Stimulated activated memory B cell treated with anti-CD40 and anti-IgM and Interleukin-4, amounts not matched to agents 10 μg/mL and 1 μg/mL and 100 μg/mL, for 72 hours (primary cell): ENCODE measurements around the gene PVALEF.
"Not testable (repeated sequence)": the region's sequence is repeated elsewhere in the genome, so short reads cannot be mapped to it uniquely, and the experiment has no call there.

Experiments
- ATAC-seq: fragments of 150-1000 bp; cut with Tn5 transposase; 2 replicates; pipeline ENCODE4 v1.10.0; 2021
- H3K27ac Mint-ChIP-seq: one replicate; pipeline ENCODE4 v1.8.0; 2022; ENCODE audit warnings: mild to moderate bottlenecking, mixed read lengths
- H3K27me3 Mint-ChIP-seq: one replicate; pipeline ENCODE4 v1.8.0; 2022; ENCODE audit warnings: mixed read lengths
- H3K36me3 Mint-ChIP-seq: one replicate; pipeline ENCODE4 v1.8.0; 2022; ENCODE audit warnings: mixed read lengths
- H3K4me1 Mint-ChIP-seq: one replicate; pipeline ENCODE4 v1.8.0; 2022; ENCODE audit warnings: mixed read lengths
- H3K4me3 Mint-ChIP-seq: one replicate; pipeline ENCODE4 v1.8.0; 2022; ENCODE audit warnings: mild to moderate bottlenecking, moderate library complexity, mixed read lengths
- H3K9me3 Mint-ChIP-seq: one replicate; pipeline ENCODE4 v1.8.0; 2022; ENCODE audit warnings: mixed read lengths

Gene PVALEF

GRCh38 chr17:81136366-81136765 is 28.9 kb upstream of the PVALEF start:
- Mint-ChIP-seq H3K36me3 (no peaks in the 10 kb centered on the region), H3K27ac (no peak overlapping the region), H3K4me1 (no peaks in the 10 kb centered on the region), H3K27me3 (peaks cover 9% of the 10 kb centered on the region), H3K4me3 (no peak overlapping the region), H3K9me3 (peaks cover 8% of the 10 kb centered on the region)
- ATAC-seq = no peak

GRCh38 chr17:81137248-81137647 is 28.1 kb upstream of the PVALEF start:
- H3K27ac Mint-ChIP-seq = no peak overlapping the region
- H3K36me3 Mint-ChIP-seq = no peaks in the 10 kb centered on the region
- H3K4me3 Mint-ChIP-seq = no peak overlapping the region
- peaks cover 3% of the 10 kb centered on the region for H3K4me1 Mint-ChIP-seq
- ATAC-seq = no peak
- H3K27me3 Mint-ChIP-seq = peaks cover 18% of the 10 kb centered on the region
- peaks cover 8% of the 10 kb centered on the region for H3K9me3 Mint-ChIP-seq

- Mint-ChIP-seq H3K27ac (no peak overlapping the region), H3K27me3 (peaks cover 25% of the 10 kb centered on the region), H3K4me1 (peaks cover 9% of the 10 kb centered on the region), H3K9me3 (peaks cover 8% of the 10 kb centered on the region), H3K36me3 (no peaks in the 10 kb centered on the region), H3K4me3 (no peak overlapping the region)
- no peak for ATAC-seq
These were observed 27.2 kb upstream of the PVALEF start for GRCh38 chr17:81138083-81138482.

GRCh38 chr17:81138500-81138899 is 26.8 kb upstream of the PVALEF start:
- no peak overlapping the region for H3K27ac Mint-ChIP-seq
- peaks cover 30% of the 10 kb centered on the region for H3K27me3 Mint-ChIP-seq
- ATAC-seq = no peak
- no peaks in the 10 kb centered on the region for H3K36me3 Mint-ChIP-seq
- H3K9me3 Mint-ChIP-seq = peaks cover 8% of the 10 kb centered on the region
- H3K4me3 Mint-ChIP-seq = no peak overlapping the region
- peaks cover 9% of the 10 kb centered on the region for H3K4me1 Mint-ChIP-seq

GRCh38 chr17:81139428-81139827 is 25.9 kb upstream of the PVALEF start:
- H3K4me1 Mint-ChIP-seq = peaks cover 9% of the 10 kb centered on the region
- peaks cover 39% of the 10 kb centered on the region for H3K27me3 Mint-ChIP-seq
- no peaks in the 10 kb centered on the region for H3K36me3 Mint-ChIP-seq
- ATAC-seq = no peak
- H3K9me3 Mint-ChIP-seq = peaks cover 8% of the 10 kb centered on the region
- no peak overlapping the region for H3K27ac Mint-ChIP-seq
- no peak overlapping the region for H3K4me3 Mint-ChIP-seq

- Mint-ChIP-seq H3K4me1 (peaks cover 9% of the 10 kb centered on the region), H3K27ac (no peak overlapping the region), H3K4me3 (no peak overlapping the region), H3K9me3 (peaks cover 8% of the 10 kb centered on the region), H3K27me3 (peaks cover 45% of the 10 kb centered on the region), H3K36me3 (no peaks in the 10 kb centered on the region)
- no peak for ATAC-seq
These were observed 25.3 kb upstream of the PVALEF start for GRCh38 chr17:81140018-81140417.

- Mint-ChIP-seq H3K27ac (no peak overlapping the region), H3K27me3 (peaks cover 52% of the 10 kb centered on the region), H3K36me3 (no peaks in the 10 kb centered on the region), H3K4me1 (peaks cover 9% of the 10 kb centered on the region), H3K4me3 (no peak overlapping the region), H3K9me3 (peaks cover 8% of the 10 kb centered on the region)
- peak; percentile 55 for ATAC-seq
These were observed 24.6 kb upstream of the PVALEF start for GRCh38 chr17:81140695-81141094.

- peaks cover 9% of the 10 kb centered on the region for H3K4me1 Mint-ChIP-seq
- H3K36me3 Mint-ChIP-seq = no peaks in the 10 kb centered on the region
- peak; percentile 75 for ATAC-seq
- H3K27me3 Mint-ChIP-seq = peaks cover 53% of the 10 kb centered on the region
- no peak overlapping the region for H3K4me3 Mint-ChIP-seq
- H3K27ac Mint-ChIP-seq = no peak overlapping the region
- H3K9me3 Mint-ChIP-seq = peaks cover 8% of the 10 kb centered on the region
These were observed 22.8 kb upstream of the PVALEF start for GRCh38 chr17:81142301-81143199.

DNA sequence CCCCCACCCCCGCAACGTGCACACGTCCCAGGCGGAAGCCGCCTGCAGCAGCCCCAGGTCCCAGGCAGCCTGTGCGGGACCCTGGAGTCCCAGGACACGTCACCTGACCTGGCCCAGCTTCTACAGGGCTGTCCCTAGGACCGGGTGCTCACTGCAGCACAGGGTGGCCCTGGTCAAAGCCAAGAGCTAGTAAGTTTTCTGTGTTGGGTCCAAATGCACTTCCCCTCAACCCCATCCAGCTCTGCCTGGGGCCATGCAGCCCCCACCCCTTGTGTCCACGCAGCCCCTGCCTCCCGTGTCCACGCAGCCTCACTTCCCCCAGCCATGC is 22.1 kb upstream of the PVALEF start:
- ATAC-seq = no peak
- Mint-ChIP-seq H3K9me3 (peaks cover 4% of the 10 kb centered on the region), H3K27me3 (peaks cover 55% of the 10 kb centered on the region), H3K4me1 (peaks cover 9% of the 10 kb centered on the region), H3K36me3 (no peaks in the 10 kb centered on the region), H3K27ac (no peak overlapping the region), H3K4me3 (no peak overlapping the region)

DNA sequence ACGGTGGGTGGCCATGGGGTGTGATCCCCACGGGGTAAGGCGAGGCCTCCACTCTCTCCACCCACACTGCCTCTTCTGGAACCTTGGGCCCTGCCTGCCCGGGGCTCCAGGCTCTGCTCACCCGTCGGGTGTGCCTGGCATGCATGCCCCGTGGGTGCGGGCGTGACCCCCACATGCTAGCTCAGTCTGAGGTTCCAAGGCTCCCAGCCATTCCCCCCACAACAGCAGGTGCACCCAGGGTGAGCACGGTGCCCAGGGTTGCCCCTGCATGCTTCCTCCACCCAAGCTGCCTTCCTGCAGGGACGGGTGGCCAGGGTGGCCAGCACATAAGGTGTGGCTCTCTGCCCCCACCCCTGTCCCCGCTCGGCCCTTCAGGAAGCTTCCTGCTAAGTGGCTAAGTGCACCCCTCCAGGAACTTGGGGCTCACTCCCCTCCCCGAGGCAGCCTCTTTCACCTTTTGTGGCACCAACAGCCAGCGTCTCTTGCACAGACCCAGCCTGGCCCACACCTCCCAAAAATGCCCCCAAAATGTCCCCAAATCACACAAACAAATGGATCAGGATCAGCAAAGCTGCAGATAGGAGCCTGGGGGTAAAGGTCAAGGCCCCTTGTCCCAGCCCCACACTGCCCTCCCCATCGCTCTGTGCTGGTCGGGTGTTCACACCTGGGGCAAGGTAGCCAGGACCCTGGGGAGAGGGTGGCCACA is 21.4 kb upstream of the PVALEF start:
- Mint-ChIP-seq H3K27ac (no peak overlapping the region), H3K4me3 (no peak overlapping the region), H3K36me3 (no peaks in the 10 kb centered on the region), H3K4me1 (peaks cover 9% of the 10 kb centered on the region), H3K9me3 (no peaks in the 10 kb centered on the region), H3K27me3 (peaks cover 62% of the 10 kb centered on the region)
- ATAC-seq = no peak

- Mint-ChIP-seq H3K27ac (no peak overlapping the region), H3K4me1 (peaks cover 13% of the 10 kb centered on the region), H3K9me3 (no peaks in the 10 kb centered on the region), H3K36me3 (no peaks in the 10 kb centered on the region), H3K27me3 (peaks cover 68% of the 10 kb centered on the region), H3K4me3 (no peak overlapping the region)
- ATAC-seq = no peak
These were observed 20.9 kb upstream of the PVALEF start for GRCh38 chr17:81144423-81144781.

GRCh38 chr17:81146208-81146607 is 19.1 kb upstream of the PVALEF start:
- H3K27ac Mint-ChIP-seq, ATAC-seq, H3K9me3 Mint-ChIP-seq, H3K4me3 Mint-ChIP-seq, H3K36me3 Mint-ChIP-seq: not testable (repeated sequence)
- peaks cover 77% of the 10 kb centered on the region for H3K27me3 Mint-ChIP-seq
- peaks cover 20% of the 10 kb centered on the region for H3K4me1 Mint-ChIP-seq

- no peak overlapping the region for H3K4me3 Mint-ChIP-seq
- H3K4me1 Mint-ChIP-seq = peaks cover 12% of the 10 kb centered on the region
- no peak overlapping the region for H3K27ac Mint-ChIP-seq
- no peak for ATAC-seq
- peaks cover 70% of the 10 kb centered on the region for H3K27me3 Mint-ChIP-seq
- H3K9me3 Mint-ChIP-seq = no peaks in the 10 kb centered on the region
- no peaks in the 10 kb centered on the region for H3K36me3 Mint-ChIP-seq
These were observed 17.6 kb upstream of the PVALEF start for GRCh38 chr17:81147701-81148100.

GRCh38 chr17:81148571-81148970 is 16.7 kb upstream of the PVALEF start:
- H3K36me3 Mint-ChIP-seq = no peaks in the 10 kb centered on the region
- no peak overlapping the region for H3K27ac Mint-ChIP-seq
- H3K4me3 Mint-ChIP-seq = no peak overlapping the region
- ATAC-seq = no peak
- H3K4me1 Mint-ChIP-seq = peaks cover 17% of the 10 kb centered on the region
- H3K27me3 Mint-ChIP-seq = peaks cover 62% of the 10 kb centered on the region
- H3K9me3 Mint-ChIP-seq = no peaks in the 10 kb centered on the region

GRCh38 chr17:81148986-81149533 is 16.2 kb upstream of the PVALEF start:
- peak; percentile 54 for ATAC-seq
- H3K4me1 Mint-ChIP-seq = peaks cover 19% of the 10 kb centered on the region
- no peak overlapping the region for H3K27ac Mint-ChIP-seq
- peaks cover 57% of the 10 kb centered on the region for H3K27me3 Mint-ChIP-seq
- no peaks in the 10 kb centered on the region for H3K9me3 Mint-ChIP-seq
- no peaks in the 10 kb centered on the region for H3K36me3 Mint-ChIP-seq
- H3K4me3 Mint-ChIP-seq = no peak overlapping the region
